COLO829 (cell line): ENCODE data around the gene PDCD6IP.
"Not testable (repeated sequence)": the region's sequence is repeated elsewhere in the genome, so short reads cannot be mapped to it uniquely, and the experiment has no call there.

Source experiments
- DNase-seq: peaks from one replicate; pipeline ENCODE4 v3.0.0; 2012; ENCODE audit warnings: low spot score

PDCD6IP gene, protein sequence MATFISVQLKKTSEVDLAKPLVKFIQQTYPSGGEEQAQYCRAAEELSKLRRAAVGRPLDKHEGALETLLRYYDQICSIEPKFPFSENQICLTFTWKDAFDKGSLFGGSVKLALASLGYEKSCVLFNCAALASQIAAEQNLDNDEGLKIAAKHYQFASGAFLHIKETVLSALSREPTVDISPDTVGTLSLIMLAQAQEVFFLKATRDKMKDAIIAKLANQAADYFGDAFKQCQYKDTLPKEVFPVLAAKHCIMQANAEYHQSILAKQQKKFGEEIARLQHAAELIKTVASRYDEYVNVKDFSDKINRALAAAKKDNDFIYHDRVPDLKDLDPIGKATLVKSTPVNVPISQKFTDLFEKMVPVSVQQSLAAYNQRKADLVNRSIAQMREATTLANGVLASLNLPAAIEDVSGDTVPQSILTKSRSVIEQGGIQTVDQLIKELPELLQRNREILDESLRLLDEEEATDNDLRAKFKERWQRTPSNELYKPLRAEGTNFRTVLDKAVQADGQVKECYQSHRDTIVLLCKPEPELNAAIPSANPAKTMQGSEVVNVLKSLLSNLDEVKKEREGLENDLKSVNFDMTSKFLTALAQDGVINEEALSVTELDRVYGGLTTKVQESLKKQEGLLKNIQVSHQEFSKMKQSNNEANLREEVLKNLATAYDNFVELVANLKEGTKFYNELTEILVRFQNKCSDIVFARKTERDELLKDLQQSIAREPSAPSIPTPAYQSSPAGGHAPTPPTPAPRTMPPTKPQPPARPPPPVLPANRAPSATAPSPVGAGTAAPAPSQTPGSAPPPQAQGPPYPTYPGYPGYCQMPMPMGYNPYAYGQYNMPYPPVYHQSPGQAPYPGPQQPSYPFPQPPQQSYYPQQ

DNA sequence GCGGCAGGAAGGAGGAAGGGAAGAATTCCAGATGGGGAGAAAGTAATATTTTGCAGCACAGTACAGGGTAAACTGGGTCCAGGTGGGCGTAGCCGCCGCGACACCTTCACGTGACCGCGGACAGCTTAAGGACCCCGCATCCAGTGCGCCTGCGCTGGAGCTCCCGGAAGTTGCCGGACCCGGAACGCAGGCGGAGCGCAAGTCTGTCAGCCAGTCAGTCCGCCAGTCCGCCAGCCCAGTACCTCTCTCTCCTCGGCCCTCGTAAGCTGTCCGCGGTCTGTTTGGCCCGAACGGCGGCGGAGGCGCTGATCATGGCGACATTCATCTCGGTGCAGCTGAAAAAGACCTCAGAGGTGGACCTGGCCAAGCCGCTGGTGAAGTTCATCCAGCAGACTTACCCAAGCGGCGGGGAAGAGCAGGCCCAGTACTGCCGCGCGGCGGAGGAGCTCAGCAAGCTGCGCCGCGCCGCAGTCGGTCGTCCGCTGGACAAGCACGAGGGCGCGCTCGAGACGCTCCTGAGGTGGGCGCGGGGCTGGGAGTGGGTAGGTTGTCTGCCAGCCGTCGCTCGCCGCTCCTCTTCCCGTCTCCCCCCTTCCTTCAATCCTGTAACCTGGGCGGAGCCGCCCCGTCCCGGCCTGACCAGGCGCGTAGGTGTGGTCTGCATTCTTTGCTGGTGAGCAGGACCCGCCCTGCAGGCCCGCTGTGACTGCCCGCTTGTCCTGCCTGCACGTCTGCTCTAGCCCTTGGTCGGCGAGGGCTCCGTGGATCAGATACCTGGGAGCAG, at the start of gene PDCD6IP:
PDCD6IP (plus strand) TSS at position 213 of the 784 bp plus-strand sequence; CDS start at position 312, 99 bp downstream.
- peak; percentile 97 for DNase-seq

- no peak for DNase-seq
These were observed 48.8 kb upstream of the PDCD6IP start for GRCh38 chr3:33749546-33750210.

GRCh38 chr3:33750211-33750548, 48.2 kb upstream of the PDCD6IP start:
- no peak for DNase-seq

DNA sequence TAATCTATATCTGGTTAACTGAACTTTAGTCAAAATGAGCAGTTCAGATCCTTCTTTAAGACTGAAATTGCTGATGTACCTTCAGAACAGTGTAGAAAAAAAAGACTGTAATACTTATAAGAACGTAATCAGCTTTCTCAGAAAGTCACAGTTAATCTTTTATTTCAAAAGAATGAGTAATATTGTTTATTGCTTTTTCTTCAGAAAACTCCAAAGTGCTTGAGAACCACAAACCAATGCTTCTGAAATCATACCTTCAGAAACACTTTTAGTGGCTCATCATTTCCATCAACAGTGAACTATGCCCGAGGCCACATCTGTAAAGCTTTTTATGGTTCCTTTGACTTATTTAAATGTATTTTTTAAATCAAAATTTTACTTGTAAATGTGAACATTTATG, 47.1 kb upstream of the PDCD6IP start:
- no peak for DNase-seq

GRCh38 chr3:33754391-33754790, 44.0 kb upstream of the PDCD6IP start:
- not testable (repeated sequence) for DNase-seq

DNA sequence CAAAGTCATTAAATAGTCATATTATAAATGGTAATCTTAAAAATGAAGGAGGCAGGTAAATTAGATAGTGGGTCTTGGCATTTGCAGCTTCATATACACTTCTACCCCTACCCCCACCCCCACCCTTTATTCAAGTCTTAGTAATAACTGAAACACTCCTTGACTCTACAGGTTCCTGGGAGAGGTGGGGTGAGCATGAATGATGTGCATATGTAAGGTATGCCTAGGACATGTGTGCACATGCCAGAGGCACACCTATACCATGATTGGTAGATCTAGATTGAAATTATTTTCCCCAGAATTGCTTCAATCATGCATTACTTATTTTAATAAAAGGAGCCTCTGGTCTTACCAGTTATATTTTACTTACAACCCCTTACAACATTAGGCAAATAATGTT, 40.1 kb upstream of the PDCD6IP start:
- DNase-seq: no peak

GRCh38 chr3:33758864-33759263, 39.6 kb upstream of the PDCD6IP start:
- DNase-seq: no peak

- no peak for DNase-seq
These were observed 29.7 kb upstream of the PDCD6IP start for GRCh38 chr3:33768578-33769330.

- DNase-seq: no peak
These were observed 24.8 kb upstream of the PDCD6IP start for GRCh38 chr3:33773637-33774036.

- peak; percentile 33 for DNase-seq
These were observed 23.1 kb upstream of the PDCD6IP start for GRCh38 chr3:33775363-33775762.

- DNase-seq: no peak
These were observed 20.4 kb upstream of the PDCD6IP start for GRCh38 chr3:33777996-33778395.

DNA sequence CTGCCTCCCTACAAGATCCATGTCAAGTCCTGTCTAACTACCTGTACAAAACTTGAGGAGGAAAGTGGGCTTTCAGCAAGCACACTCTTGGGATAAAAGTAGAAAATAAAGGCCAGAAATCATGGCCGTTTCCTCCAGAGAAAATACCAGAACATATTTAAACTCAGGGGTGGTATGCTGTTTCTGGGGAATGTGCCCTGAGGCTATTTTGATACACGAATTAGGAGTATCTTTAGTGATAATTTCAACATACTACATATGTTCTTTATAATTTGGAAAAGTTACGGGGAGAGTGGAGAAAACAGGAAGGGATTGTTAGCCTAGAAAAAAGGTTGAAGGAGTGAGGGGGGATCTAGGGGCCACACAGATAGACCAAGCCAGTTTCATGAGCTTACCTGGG, 18.7 kb upstream of the PDCD6IP start:
- DNase-seq: no peak

GRCh38 chr3:33781413-33781812, 17.0 kb upstream of the PDCD6IP start:
- DNase-seq: not testable (repeated sequence)

DNA sequence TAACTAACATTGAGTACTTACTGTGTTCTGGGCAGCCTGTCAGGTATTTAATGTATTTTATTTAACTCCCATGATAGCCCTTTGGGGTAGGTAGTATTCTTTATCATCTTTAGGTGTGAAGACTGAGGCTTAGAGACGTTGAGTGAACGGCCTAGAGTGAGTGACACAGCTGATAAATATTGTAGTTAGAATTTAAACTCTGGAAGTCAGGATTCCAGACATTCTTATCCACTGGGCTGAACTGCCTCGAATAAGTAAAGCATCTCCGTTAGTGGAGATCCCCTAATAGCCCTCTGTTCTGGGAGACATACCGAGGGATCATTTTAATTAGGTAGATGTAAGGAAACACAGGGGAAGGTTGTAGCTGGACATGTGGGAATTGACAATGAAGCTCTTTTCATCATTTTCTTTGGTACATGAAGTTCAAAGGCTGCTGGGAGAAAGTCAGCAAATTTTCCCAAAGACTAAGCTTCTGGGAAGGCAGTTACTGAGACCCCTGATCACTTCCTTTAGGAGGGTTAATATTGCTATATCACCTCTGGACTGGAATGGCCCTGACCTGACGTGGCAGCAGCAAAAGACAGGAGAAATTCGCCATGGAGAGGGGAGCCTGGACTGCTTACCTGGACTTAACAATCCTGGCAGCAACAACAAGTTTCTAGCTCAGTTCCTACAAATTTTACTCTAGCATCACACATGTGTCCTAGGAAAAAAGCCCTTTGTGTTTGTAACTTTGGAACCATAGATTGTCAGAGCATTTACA, 11.7 kb upstream of the PDCD6IP start:
- no peak for DNase-seq

DNA sequence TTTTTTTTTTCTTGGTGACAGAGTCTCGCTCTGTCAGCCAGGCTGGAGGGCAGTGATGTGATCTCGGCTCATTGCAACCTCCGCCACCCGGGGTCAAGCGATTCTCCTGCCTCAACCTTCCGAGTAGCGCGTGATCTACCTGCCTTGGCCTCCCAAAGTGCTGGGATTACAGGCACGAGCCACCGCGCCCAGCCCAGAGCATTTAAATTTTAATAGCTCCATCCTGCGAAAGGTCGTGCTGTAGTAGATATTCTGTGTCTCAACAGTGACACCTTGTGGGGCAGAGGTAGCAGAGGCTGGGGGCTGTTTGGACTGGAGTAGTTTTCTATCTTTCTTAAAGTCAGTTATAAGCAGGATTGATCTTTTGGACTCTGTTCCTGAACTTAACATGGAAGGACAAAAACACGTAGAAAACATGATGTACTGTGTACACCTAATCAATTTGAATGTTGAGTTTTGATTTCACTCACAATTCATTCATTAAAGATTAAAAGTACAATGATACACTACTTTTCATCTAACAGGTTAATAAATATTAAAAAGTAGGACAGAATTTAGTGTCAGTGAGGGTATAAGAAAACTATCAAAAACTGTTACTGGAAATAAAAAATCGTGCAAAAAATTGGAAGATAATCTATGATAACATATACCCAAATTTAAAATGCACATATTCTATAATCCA, 11.0 kb upstream of the PDCD6IP start:
- peak; percentile 72 for DNase-seq

DNA sequence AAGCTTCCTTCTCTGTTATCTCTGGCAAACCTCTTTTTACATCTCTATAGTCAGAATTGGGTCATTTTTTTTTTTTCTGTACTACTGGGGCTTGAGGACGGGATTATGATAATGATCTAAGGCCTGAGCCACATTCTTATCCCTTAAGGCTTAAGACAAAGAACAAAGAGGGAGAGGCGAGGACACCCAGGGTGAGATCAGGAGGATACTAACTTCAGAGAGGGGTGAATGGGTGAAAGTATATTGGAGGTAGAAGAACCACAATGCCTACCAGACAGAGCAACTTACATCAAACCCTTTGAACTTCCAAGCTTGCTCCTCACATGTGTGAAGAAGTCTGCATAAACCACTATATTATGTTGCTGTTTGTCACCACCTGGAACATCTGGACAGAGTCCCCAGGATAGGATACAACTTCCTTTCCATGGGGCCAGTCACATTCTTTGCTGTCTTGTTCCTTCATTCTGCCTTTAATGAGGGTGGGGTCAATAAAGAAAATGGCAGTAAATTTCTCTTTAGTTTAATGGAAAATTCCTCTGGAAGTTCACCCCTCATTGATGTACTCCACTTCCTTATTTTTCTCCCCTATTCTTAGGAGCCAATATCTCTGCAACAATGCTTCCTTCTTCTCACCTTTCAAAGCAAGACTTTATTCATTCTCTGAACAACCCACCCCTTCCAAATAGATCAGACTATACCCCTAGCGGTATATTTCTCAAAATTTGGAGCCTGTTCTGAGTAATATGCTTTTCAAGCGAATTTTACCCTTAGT, 9.1 kb upstream of the PDCD6IP start:
- DNase-seq: no peak

GRCh38 chr3:33790091-33790490, 8.3 kb upstream of the PDCD6IP start:
- no peak for DNase-seq

- no peak for DNase-seq
These were observed 6.8 kb upstream of the PDCD6IP start for GRCh38 chr3:33791477-33792166.
